GM23248 (cell line): ENCODE results near the gene ZDHHC23. TPM values are rescaled to one million over a fixed set of nuclear protein-coding genes. Genes with fewer than 3 reads are reported as not detected.

Experiments used
- DNase-seq: peaks from one replicate; pipeline ENCODE4 v3.0.0-alpha.2; 2015
- H2AFZ ChIP-seq: fragments of 200-600 bp; sonication (generic); 2 replicates; pipeline ENCODE4 v1.6.1; 2016; ENCODE audit warnings: antibody characterized with exemption
- H3F3A ChIP-seq: fragments of 200-600 bp; sonication (generic); 2 replicates; pipeline ENCODE4 v1.6.1; 2016; ENCODE audit warnings: mild to moderate bottlenecking, antibody characterized with exemption, mixed run types; ENCODE audit not compliant: insufficient read depth
- H3K27ac ChIP-seq: fragments of 200-600 bp; sonication (generic); 2 replicates; pipeline ENCODE4 v1.5.1; 2016; ENCODE audit warnings: mild to moderate bottlenecking
- H3K27me3 ChIP-seq: fragments of 200-600 bp; sonication (generic); replicated peaks from 2 replicates; pipeline ENCODE4 v1.6.1; 2016; ENCODE audit warnings: mild to moderate bottlenecking; ENCODE audit not compliant: insufficient read depth
- H3K36me3 ChIP-seq: fragments of 200-600 bp; sonication (generic); 2 replicates; pipeline ENCODE4 v1.6.1; 2016; ENCODE audit warnings: low read depth, mild to moderate bottlenecking
- H3K4me1 ChIP-seq: fragments of 200-600 bp; sonication (generic); 2 replicates; pipeline ENCODE4 v1.6.1; 2016; ENCODE audit warnings: mild to moderate bottlenecking; ENCODE audit not compliant: insufficient read depth
- H3K4me2 ChIP-seq: fragments of 200-600 bp; sonication (generic); one replicate; pipeline ENCODE4 v1.6.1; 2016; ENCODE audit warnings: mild to moderate bottlenecking; ENCODE audit not compliant: unreplicated experiment
- H3K4me3 ChIP-seq: fragments of 200-600 bp; sonication (generic); 2 replicates; pipeline ENCODE4 v1.5.1; 2016; ENCODE audit warnings: mild to moderate bottlenecking
- H3K79me2 ChIP-seq: fragments of 200-600 bp; sonication (generic); 2 replicates; pipeline ENCODE4 v1.6.1; 2016; ENCODE audit warnings: mild to moderate bottlenecking; ENCODE audit not compliant: insufficient read depth
- H3K9ac ChIP-seq: fragments of 200-600 bp; sonication (generic); 2 replicates; pipeline ENCODE4 v1.6.1; 2016; ENCODE audit warnings: mild to moderate bottlenecking
- H3K9me2 ChIP-seq: fragments of 200-600 bp; sonication (generic); 2 replicates; pipeline ENCODE4 v1.6.1; 2016; ENCODE audit warnings: mixed run types, mild to moderate bottlenecking, moderate library complexity; ENCODE audit not compliant: insufficient read depth
- H3K9me3 ChIP-seq: fragments of 200-600 bp; sonication (generic); one replicate; pipeline ENCODE4 v1.6.1; 2017; ENCODE audit warnings: low read depth
- H4K20me1 ChIP-seq: fragments of 200-600 bp; sonication (generic); 2 replicates; pipeline ENCODE4 v1.6.0; 2016; ENCODE audit not compliant: insufficient read depth
- EZH2 ChIP-seq: fragments of 200-600 bp; sonication (generic); IDR thresholded peaks from 2 replicates; pipeline ENCODE4 v1.6.1; 2018; ENCODE audit warnings: antibody characterized with exemption, mild to moderate bottlenecking; ENCODE audit not compliant: insufficient read depth, poor library complexity, severe bottlenecking
- EZH2phosphoT487 ChIP-seq: fragments of 200-600 bp; sonication (generic); IDR thresholded peaks from 2 replicates; pipeline ENCODE4 v1.6.1; 2018; ENCODE audit warnings: antibody characterized with exemption, moderate library complexity, mild to moderate bottlenecking, low read depth; ENCODE audit not compliant: insufficient read depth
- WGBS, 2 experiments: methylation state at CpG; one replicate each; pipeline ENCODE4 v1.1.6; 2015 to 2017; ENCODE audit warnings: low lambda C conversion rate in 2 of 2, low coverage in 1 of 2; ENCODE audit errors: missing lambda C conversion rate in 2 of 2; 5-methylcytosine and 5-hydroxymethylcytosine counted together
- in situ Hi-C: fragments of 300-500 bp; cut with MboI; formaldehyde crosslinking; loops from 2 replicates; pipeline ENCODE4 v1.15.0; 2020
- polyA plus RNA-seq: library from polyadenylated mRNA; unstranded; fragments of >200 nt; fragmentation: Nextera tagmentation; extraction: Ambion mirVana; gene quantifications from 2 replicates; pipeline ENCODE4 v1.2.1, GENCODE V29; 2016
- total RNA-seq: library from RNA; depleted of rRNA; stranded (reverse); fragments of >200 nt; shearing (Covaris generic); gene quantifications from 2 replicates; pipeline ENCODE4 v1.2.3, GENCODE V29; 2014; rRNA removed

ZDHHC23 gene, protein sequence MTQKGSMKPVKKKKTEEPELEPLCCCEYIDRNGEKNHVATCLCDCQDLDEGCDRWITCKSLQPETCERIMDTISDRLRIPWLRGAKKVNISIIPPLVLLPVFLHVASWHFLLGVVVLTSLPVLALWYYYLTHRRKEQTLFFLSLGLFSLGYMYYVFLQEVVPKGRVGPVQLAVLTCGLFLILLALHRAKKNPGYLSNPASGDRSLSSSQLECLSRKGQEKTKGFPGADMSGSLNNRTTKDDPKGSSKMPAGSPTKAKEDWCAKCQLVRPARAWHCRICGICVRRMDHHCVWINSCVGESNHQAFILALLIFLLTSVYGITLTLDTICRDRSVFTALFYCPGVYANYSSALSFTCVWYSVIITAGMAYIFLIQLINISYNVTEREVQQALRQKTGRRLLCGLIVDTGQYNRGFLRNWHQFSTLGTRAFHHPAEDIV
- 1.6 and 3.8 TPM in 2 replicates for total RNA-seq
- polyA plus RNA-seq, result 0.40 and 0.98 TPM in 2 replicates

GRCh38 chr3:113947372-113948014, at the start of gene ZDHHC23:
Gene ZDHHC23 (plus strand): TSS chr3:113948013. CDS start chr3:113948803, 790 bp downstream.
- Histone ChIP-seq H3K9ac (peak within 1 kb of the TSS; percentile 67), H3K79me2 (no peaks in the 10 kb centered on the region), H3K4me2 (peak within 1 kb of the TSS; percentile 72), H3K36me3 (no peaks in the 10 kb centered on the region), H3F3A (peaks cover 15% of the 10 kb centered on the region; the same call in 1 of the 2 replicates), H3K4me1 (0 out of 2 replicates have a peak, but pooled peaks cover 3% of the 10 kb centered on the region), H3K9me3 (no peaks in the 10 kb centered on the region), H3K4me3 (peak within 1 kb of the TSS; percentile 83), H4K20me1 (no peaks in the 10 kb centered on the region), H3K9me2 (no peaks in the 10 kb centered on the region), H2AFZ (peak within 1 kb of the TSS; percentile 91), H3K27me3 (no peaks in the 10 kb centered on the region), H3K27ac (no peak within 1 kb of the TSS)
- TF ChIP-seq EZH2phosphoT487 (no peak), EZH2 (no peak)
- WGBS, 2 experiments, result 1 to 2% methylated on average over 22 to 37 of the region's 80 CpGs
- DNase-seq, result peak; percentile 77
- in situ Hi-C loops, result no loop called here

- Histone ChIP-seq H3K9me2 (no peaks in the 10 kb centered on the region), H3K4me3 (no peak overlapping the region), H3K4me1 (peaks cover 17% of the 10 kb centered on the region), H3F3A (0 out of 2 replicates have a peak, but pooled peaks cover 3% of the 10 kb centered on the region), H3K27ac (peak overlapping the region; percentile 44), H2AFZ (peak overlapping the region; percentile 44; the same call in 1 of the 2 replicates), H4K20me1 (no peaks in the 10 kb centered on the region), H3K4me2 (peak overlapping the region; percentile 8), H3K79me2 (no peaks in the 10 kb centered on the region), H3K9ac (no peak overlapping the region), H3K36me3 (no peaks in the 10 kb centered on the region), H3K27me3 (no peaks in the 10 kb centered on the region), H3K9me3 (no peaks in the 10 kb centered on the region)
- WGBS, 2 experiments, result 83 to 87% methylated on average over 2 of the region's 2 CpGs
- no peak for TF ChIP-seq EZH2
- no peak for TF ChIP-seq EZH2phosphoT487
- in situ Hi-C loops, result no loop called here
- DNase-seq, result peak; percentile 53
These were observed 48.9 kb upstream of the ZDHHC23 start for GRCh38 chr3:113898892-113899291.

GRCh38 chr3:113906568-113907140, 41.2 kb upstream of the ZDHHC23 start:
- Histone ChIP-seq H3K36me3 (no peaks in the 10 kb centered on the region), H4K20me1 (no peaks in the 10 kb centered on the region), H3K27ac (no peak overlapping the region), H3K27me3 (no peaks in the 10 kb centered on the region), H3K4me2 (no peak overlapping the region), H3K79me2 (no peaks in the 10 kb centered on the region), H3K4me3 (no peak overlapping the region), H3K9me2 (no peaks in the 10 kb centered on the region), H3F3A (no peaks in the 10 kb centered on the region), H3K9ac (no peak overlapping the region), H3K4me1 (no peaks in the 10 kb centered on the region), H3K9me3 (no peaks in the 10 kb centered on the region), H2AFZ (no peak overlapping the region)
- TF ChIP-seq EZH2phosphoT487 (no peak), EZH2 (no peak)
- 94 to 95% methylated on average over 4 of the region's 4 CpGs for WGBS, 2 experiments
- in situ Hi-C loops, result no loop called here
- no peak for DNase-seq

- Histone ChIP-seq H3F3A (no peaks in the 10 kb centered on the region), H3K4me3 (no peak overlapping the region), H3K9me3 (no peaks in the 10 kb centered on the region), H3K27me3 (no peaks in the 10 kb centered on the region), H3K9me2 (no peaks in the 10 kb centered on the region), H3K27ac (no peak overlapping the region), H3K4me1 (peaks cover 7% of the 10 kb centered on the region; the same call in 1 of the 2 replicates), H3K79me2 (no peaks in the 10 kb centered on the region), H3K36me3 (no peaks in the 10 kb centered on the region), H4K20me1 (no peaks in the 10 kb centered on the region), H2AFZ (no peak overlapping the region), H3K9ac (no peak overlapping the region), H3K4me2 (no peak overlapping the region)
- in situ Hi-C loops, result no loop called here
- TF ChIP-seq EZH2 (no peak), EZH2phosphoT487 (no peak)
- no peak for DNase-seq
These were observed 39.7 kb upstream of the ZDHHC23 start for GRCh38 chr3:113908133-113908532.
